SU-DHL-6 (cell line): ENCODE results near the gene FBXL3.

ENCODE experiments used
- H2AFZ ChIP-seq: fragments of 200-600 bp; sonication (generic); 2 replicates; pipeline ENCODE4 v1.6.1; 2014; ENCODE audit warnings: low read depth, mild to moderate bottlenecking, moderate library complexity, mixed read lengths, antibody characterized with exemption, low read length; ENCODE audit not compliant: severe bottlenecking
- H3F3A ChIP-seq: fragments of 200-600 bp; shearing (Covaris generic); 2 replicates; pipeline ENCODE4 v1.6.0; 2016; ENCODE audit warnings: antibody characterized with exemption, mild to moderate bottlenecking; ENCODE audit not compliant: insufficient read depth
- H3K27ac ChIP-seq: fragments of 200-600 bp; sonication (generic); 2 replicates; pipeline ENCODE4 v1.5.1; 2016; ENCODE audit warnings: low read depth, mild to moderate bottlenecking, low read length, moderate library complexity, mixed read lengths
- H3K27me3 ChIP-seq: fragments of 200-600 bp; sonication (generic), shearing (Covaris generic); 2 replicates; pipeline ENCODE4 v1.6.0; 2014; ENCODE audit warnings: mild to moderate bottlenecking, low read length
- H3K36me3 ChIP-seq: fragments of 200-600 bp; sonication (generic); 2 replicates; pipeline ENCODE4 v1.6.1; 2014; ENCODE audit warnings: mild to moderate bottlenecking, low read length, mixed read lengths
- H3K4me2 ChIP-seq: fragments of 300-600, 200-600 bp; shearing (Covaris generic), sonication (generic); 2 replicates; pipeline ENCODE4 v1.6.0; 2014; ENCODE audit warnings: low read length, low read depth, mild to moderate bottlenecking; ENCODE audit not compliant: poor library complexity, severe bottlenecking
- H3K4me3 ChIP-seq: fragments of 200-600 bp; sonication (generic); 2 replicates; pipeline ENCODE4 v1.5.1; 2014; ENCODE audit warnings: antibody characterized with exemption, low read length, mild to moderate bottlenecking, mixed read lengths; ENCODE audit not compliant: insufficient read depth, poor library complexity, severe bottlenecking
- H3K79me2 ChIP-seq: fragments of 200-600 bp; sonication (generic); 2 replicates; pipeline ENCODE4 v1.6.1; 2014; ENCODE audit warnings: mild to moderate bottlenecking, low read length, moderate library complexity; ENCODE audit not compliant: insufficient read depth
- H3K9ac ChIP-seq: fragments of 200-600 bp; sonication (generic); 2 replicates; pipeline ENCODE4 v1.7.0; 2014; ENCODE audit warnings: mild to moderate bottlenecking, low read length
- H3K9me2 ChIP-seq: fragments of 200-600 bp; sonication (generic); replicated peaks from 2 replicates; pipeline ENCODE4 v1.6.1; 2014; ENCODE audit warnings: low read length; ENCODE audit not compliant: insufficient read depth
- H3K9me3 ChIP-seq: fragments of 200-600 bp; sonication (generic); 2 replicates; pipeline ENCODE4 v1.6.1; 2014; ENCODE audit warnings: low read length, mixed read lengths; ENCODE audit not compliant: insufficient read depth
- H4K20me1 ChIP-seq: fragments of 200-600 bp; sonication (generic); 2 replicates; pipeline ENCODE4 v1.6.1; 2014; ENCODE audit warnings: low read depth, mild to moderate bottlenecking, antibody characterized with exemption, low read length, moderate library complexity, mixed read lengths
- CTCF ChIP-seq: fragments of 200-600 bp; sonication (generic); IDR thresholded peaks from one replicate; pipeline ENCODE4 v1.5.1; 2017; ENCODE audit warnings: antibody characterized with exemption, mild to moderate bottlenecking, low read length, moderate library complexity; ENCODE audit not compliant: insufficient read depth, poor library complexity, severe bottlenecking
- EZH2phosphoT487 ChIP-seq: fragments of 200-600 bp; sonication (generic), shearing (Covaris generic); conservative IDR thresholded peaks from 2 replicates; pipeline ENCODE4 v1.6.1; 2018; ENCODE audit warnings: mild to moderate bottlenecking, antibody characterized with exemption, low read length, moderate library complexity, mixed read lengths

The FBXL3 gene

DNA sequence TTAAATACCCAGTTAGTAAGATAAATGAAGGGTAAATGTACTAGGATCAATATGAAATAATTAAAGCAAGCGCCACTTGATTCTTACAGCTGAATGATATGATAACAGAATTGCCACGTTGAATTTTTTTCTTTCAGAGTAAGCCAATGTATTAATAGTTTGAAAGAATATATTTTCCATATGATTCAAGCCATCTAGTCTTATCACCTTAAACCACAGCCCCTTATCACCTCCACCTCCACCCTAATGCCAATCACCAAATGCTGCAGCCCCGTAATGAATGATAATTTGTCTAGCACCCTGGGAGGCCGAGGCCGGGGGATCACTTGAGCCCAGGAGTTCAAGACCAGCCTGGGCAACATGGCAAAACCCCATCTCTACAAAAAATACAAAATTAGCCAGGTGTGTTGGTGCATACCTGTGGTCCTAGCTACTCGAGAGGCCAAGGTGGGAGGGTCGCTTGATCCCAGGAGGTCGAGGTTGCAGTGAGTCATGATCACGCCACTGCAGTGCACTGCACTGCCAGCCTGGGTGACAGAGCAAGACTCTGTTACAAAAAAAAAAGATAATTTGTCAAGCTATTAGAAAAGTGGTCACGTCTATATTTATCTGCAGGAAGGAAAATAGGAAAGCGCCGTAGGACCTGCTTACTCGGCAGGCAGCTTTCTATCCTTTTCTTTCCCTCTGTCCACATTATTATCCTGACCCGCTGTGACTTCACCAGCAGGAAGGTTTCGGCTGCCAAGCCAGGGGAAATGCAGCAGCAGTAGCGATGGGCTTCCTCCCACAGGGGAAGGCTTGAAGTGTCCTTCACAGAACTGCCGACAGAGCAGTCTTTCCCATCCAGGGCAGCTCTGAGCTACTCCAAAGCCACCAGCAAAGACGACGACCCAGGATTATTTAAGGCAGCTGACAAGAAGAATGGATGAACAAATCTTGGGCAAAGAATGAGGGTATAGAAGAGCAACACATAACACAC, 54.8 kb downstream of the FBXL3 start:
- Histone ChIP-seq H3K9me2 (no peaks in the 10 kb centered on the region), H3K79me2 (no peaks in the 10 kb centered on the region), H3K27ac (no peak overlapping the region), H3K36me3 (no peaks in the 10 kb centered on the region), H3F3A (no peaks in the 10 kb centered on the region), H3K9me3 (no peaks in the 10 kb centered on the region), H3K4me3 (no peak overlapping the region), H2AFZ (no peak overlapping the region), H3K4me2 (no peak overlapping the region), H3K27me3 (no peaks in the 10 kb centered on the region), H4K20me1 (no peaks in the 10 kb centered on the region), H3K9ac (no peak overlapping the region)
- no peak for TF ChIP-seq CTCF
- no peak for TF ChIP-seq EZH2phosphoT487

DNA sequence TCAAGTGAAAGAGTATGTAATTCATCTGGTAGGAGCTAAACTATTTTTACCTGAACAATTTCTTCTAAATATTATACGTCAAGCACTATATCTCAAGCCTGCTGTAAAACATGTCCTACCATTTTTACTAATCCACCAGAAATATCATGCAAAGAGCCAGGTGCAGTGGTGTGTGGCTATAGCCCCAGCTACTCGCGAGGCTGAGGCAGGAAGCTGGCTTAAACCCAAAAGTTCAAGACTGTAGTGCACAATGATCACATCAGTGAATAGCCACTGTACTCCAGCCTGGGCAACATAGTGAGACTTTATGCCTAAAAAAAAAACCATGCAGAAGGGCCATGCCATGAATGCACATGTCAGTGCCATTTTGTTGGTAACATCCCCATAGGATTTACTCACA, 55.7 kb downstream of the FBXL3 start:
- H3F3A ChIP-seq, result no peaks in the 10 kb centered on the region
- H3K27me3 ChIP-seq, result no peaks in the 10 kb centered on the region
- no peak for TF ChIP-seq EZH2phosphoT487
- no peak for TF ChIP-seq CTCF
- H3K4me3 ChIP-seq, result no peak overlapping the region
- H3K79me2 ChIP-seq, result no peaks in the 10 kb centered on the region
- no peaks in the 10 kb centered on the region for H3K9me2 ChIP-seq
- no peak overlapping the region for H3K9ac ChIP-seq
- H3K4me2 ChIP-seq, result no peak overlapping the region
- H2AFZ ChIP-seq, result no peak overlapping the region
- no peaks in the 10 kb centered on the region for H3K9me3 ChIP-seq
- H3K36me3 ChIP-seq, result no peaks in the 10 kb centered on the region
- no peak overlapping the region for H3K27ac ChIP-seq
- no peaks in the 10 kb centered on the region for H4K20me1 ChIP-seq

GRCh38 chr13:76969488-76970365, 57.2 kb downstream of the FBXL3 start:
- Histone ChIP-seq H3K9me3 (no peaks in the 10 kb centered on the region), H4K20me1 (no peaks in the 10 kb centered on the region), H3K27me3 (no peaks in the 10 kb centered on the region), H3K4me3 (no peak overlapping the region), H3K27ac (no peak overlapping the region), H3K9me2 (no peaks in the 10 kb centered on the region), H2AFZ (no peak overlapping the region), H3F3A (no peaks in the 10 kb centered on the region), H3K9ac (no peak overlapping the region), H3K4me2 (no peak overlapping the region), H3K36me3 (no peaks in the 10 kb centered on the region), H3K79me2 (no peaks in the 10 kb centered on the region)
- TF ChIP-seq EZH2phosphoT487 (no peak), CTCF (no peak)
